ENCODE results near the gene LHCGR.
"Not testable (repeated sequence)": the region's sequence is repeated elsewhere in the genome, so short reads cannot be mapped to it uniquely, and the experiment has no call there.

LHCGR gene

DNA sequence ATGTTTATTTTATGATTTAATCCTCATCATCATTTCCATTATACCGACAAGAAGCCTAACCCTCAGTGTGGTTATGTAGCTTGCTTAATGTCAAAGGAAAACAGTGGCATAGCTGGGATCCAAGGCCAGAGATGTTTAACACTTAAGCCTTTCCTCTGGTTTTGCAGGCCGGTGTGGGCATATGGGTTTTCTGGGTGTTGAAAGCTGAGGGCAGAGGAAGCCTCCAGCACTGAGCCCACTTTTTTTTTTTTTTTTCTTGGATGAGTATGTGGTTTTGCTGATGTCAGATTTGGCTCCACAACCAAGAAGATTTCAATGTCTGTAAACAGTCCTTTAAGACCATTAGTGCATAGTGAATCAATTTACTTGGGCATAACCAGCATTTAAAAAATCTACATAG is 41.3 kb downstream of the LHCGR start:
- peaks cover 11% of the 10 kb centered on the region for H3K4me1 ChIP-seq (ENCODE audit: insufficient read depth, low read length)
- no peaks in the 10 kb centered on the region for H3K9me3 ChIP-seq (ENCODE audit: low read length)
- H3K36me3 ChIP-seq (ENCODE audit: insufficient read depth, low read length) = no peaks in the 10 kb centered on the region
- H3K4me3 ChIP-seq (ENCODE audit: low read length) = no peak overlapping the region
- no peaks in the 10 kb centered on the region for H3K27me3 ChIP-seq (ENCODE audit: insufficient read depth, low read length)
- no peak overlapping the region for H2AFZ ChIP-seq (ENCODE audit: low read depth, low read length)

DNA sequence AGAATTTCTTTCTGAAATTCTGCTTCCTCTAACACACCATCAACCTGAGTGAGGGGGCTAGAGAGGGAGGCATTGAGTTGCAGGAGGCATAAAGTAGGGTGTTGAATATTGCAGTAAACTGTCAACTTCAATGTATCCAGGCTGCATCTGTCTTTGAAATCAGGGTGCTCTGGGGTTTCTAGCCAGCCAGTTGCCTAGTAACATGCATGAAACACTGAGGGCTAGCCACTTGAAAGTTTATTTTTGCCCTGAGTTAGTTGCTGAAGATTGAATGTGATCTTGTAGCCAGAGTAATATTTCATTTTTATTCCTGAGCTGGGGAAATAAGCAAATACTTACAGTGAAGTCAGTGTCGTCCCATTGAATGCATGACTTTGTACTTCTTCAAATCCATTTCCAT is 41.9 kb downstream of the LHCGR start:
- H3K36me3 ChIP-seq (ENCODE audit: insufficient read depth, low read length) = no peaks in the 10 kb centered on the region
- no peak overlapping the region for H2AFZ ChIP-seq (ENCODE audit: low read depth, low read length)
- H3K4me1 ChIP-seq (ENCODE audit: insufficient read depth, low read length) = peaks cover 13% of the 10 kb centered on the region
- H3K4me3 ChIP-seq (ENCODE audit: low read length) = no peak overlapping the region
- no peaks in the 10 kb centered on the region for H3K9me3 ChIP-seq (ENCODE audit: low read length)
- no peaks in the 10 kb centered on the region for H3K27me3 ChIP-seq (ENCODE audit: insufficient read depth, low read length)

DNA sequence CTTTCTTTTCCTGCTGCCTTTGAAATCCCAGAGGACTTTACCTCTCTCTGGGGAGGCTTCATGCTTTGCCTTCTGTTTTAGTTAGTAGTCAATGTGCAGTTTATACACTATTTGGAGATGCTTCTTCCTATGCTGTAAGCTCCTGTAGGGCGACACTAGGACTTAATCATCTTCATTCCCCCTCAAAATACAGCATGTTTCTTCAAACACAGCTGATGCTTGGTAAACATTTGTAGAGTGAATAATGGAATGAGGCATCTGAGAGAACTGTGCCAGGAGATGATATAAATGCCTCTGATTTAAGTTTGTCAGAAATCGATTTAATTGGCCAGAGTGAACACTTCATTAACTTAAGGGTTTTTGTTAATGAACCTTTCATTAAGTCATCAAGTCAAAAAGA is 43.4 kb downstream of the LHCGR start:
- Histone ChIP-seq H3K4me3 (ENCODE audit: low read length) (no peak overlapping the region), H3K36me3 (ENCODE audit: insufficient read depth, low read length) (no peaks in the 10 kb centered on the region), H3K4me1 (ENCODE audit: insufficient read depth, low read length) (peaks cover 5% of the 10 kb centered on the region), H3K9me3 (ENCODE audit: low read length) (peaks cover 3% of the 10 kb centered on the region), H3K27me3 (ENCODE audit: insufficient read depth, low read length) (no peaks in the 10 kb centered on the region), H2AFZ (ENCODE audit: low read depth, low read length) (no peak overlapping the region)

DNA sequence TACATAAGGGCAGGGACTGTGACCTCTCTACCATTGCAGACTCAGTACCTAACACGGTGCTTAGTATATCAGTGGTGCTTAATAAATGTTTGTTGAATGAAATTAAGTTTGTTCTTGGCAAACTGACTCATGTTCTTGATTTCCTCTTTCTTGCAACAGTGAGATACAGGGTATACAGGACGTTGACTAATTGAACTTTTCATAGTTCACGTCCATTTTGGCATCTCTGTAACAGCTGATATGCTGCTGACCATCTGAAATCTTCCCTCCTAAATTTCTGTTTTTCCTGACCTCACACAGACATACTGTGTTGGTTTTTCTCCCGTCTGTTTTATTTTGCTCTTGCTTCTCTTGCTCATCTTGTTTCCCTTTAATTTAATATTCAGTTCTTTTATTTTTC is 44.2 kb downstream of the LHCGR start:
- Histone ChIP-seq H2AFZ (ENCODE audit: low read depth, low read length) (no peak overlapping the region), H3K4me1 (ENCODE audit: insufficient read depth, low read length) (peaks cover 5% of the 10 kb centered on the region), H3K9me3 (ENCODE audit: low read length) (peaks cover 3% of the 10 kb centered on the region), H3K36me3 (ENCODE audit: insufficient read depth, low read length) (no peaks in the 10 kb centered on the region), H3K4me3 (ENCODE audit: low read length) (no peak overlapping the region), H3K27me3 (ENCODE audit: insufficient read depth, low read length) (no peaks in the 10 kb centered on the region)

DNA sequence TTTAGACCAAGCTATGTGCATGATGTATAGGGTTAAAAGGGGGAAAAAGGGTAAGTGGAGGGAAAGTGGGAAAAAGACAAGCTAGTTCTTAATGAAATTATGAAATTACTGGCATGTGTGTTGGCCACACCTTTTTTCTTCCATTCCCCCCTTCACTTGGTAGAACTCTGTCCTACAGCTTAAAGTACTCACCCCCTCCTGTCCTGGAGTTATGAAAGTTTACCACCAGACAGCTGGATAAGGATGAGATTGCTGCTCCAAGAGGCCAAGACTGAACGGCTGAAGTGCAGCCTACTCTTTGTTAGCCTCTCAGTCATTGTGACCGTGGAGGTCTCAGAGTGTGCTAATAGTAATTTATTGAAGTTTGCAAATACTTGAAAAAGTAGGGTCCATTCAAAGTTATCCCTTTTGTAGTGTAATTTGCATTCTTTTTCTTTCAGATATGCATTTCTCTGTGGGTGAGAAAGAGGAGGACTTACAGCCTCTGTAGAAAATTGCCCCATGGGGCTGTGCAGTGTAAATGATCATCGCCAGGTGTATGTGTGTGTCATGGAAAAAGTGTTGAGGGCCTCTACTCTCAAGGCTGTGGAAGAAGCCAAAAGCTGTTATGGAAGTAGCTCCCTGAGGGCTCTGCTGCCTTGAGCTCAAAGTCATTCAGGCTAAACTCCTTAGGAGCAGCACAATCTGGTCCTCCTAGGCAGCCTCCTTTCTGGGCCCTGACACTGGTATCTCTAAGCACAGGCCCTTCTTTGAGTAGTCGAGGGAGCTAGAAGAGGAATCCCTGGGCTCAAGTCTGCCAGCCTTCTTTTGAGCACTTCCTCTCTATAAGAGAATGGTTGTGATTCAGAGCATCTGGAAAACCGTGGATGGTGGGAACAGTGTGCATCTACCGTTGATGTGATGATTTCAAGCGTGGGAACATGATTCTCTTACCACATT is 46.2 kb downstream of the LHCGR start:
- Histone ChIP-seq H2AFZ (ENCODE audit: low read depth, low read length) (no peak overlapping the region), H3K4me3 (ENCODE audit: low read length) (no peak overlapping the region), H3K27me3 (ENCODE audit: insufficient read depth, low read length) (no peaks in the 10 kb centered on the region), H3K4me1 (ENCODE audit: insufficient read depth, low read length) (peaks cover 4% of the 10 kb centered on the region), H3K9me3 (ENCODE audit: low read length) (peaks cover 3% of the 10 kb centered on the region), H3K36me3 (ENCODE audit: insufficient read depth, low read length) (no peaks in the 10 kb centered on the region)

DNA sequence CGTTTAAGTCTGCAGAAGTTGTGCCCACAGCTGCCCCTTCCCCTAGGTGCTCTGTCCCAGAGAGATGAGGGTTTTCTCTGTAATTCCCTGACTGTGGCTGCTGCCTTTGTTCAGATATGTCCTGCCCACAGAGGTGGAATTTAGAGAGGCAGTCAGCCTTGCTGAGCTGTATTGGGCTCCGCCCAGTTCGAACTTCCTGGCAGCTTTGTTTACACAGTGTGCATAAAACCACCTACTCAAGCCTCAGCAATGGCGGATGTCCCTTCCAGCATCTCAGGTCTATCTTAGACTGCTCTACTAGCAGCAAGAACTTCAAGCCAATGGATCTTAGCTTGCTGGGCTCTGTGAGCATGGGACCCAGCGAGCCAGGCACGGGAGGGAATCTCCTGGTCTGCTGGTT is 48.1 kb downstream of the LHCGR start:
- no peak overlapping the region for H3K4me3 ChIP-seq (ENCODE audit: low read length)
- H2AFZ ChIP-seq (ENCODE audit: low read depth, low read length) = no peak overlapping the region
- H3K27me3 ChIP-seq (ENCODE audit: insufficient read depth, low read length) = no peaks in the 10 kb centered on the region
- peaks cover 3% of the 10 kb centered on the region for H3K9me3 ChIP-seq (ENCODE audit: low read length)
- H3K4me1 ChIP-seq (ENCODE audit: insufficient read depth, low read length) = peaks cover 4% of the 10 kb centered on the region
- no peaks in the 10 kb centered on the region for H3K36me3 ChIP-seq (ENCODE audit: insufficient read depth, low read length)

DNA sequence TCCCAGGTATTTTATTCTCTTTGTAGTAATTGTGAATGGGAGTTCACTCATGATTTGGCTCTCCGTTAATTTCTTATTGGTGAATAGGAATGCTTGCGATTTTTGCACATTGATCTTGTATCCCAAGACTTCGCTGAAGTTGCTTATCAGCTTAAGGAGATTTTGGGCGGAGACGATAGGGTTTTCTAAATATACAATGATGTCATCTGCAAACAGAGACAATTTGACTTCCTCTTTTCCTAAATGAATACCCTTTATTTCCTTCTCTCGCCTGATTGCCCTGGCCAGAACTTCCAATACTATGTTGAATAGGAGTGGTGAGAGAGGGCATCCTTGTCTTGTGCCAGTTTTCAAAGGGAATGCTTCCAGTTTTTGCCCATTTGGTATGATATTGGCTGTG is 51.9 kb downstream of the LHCGR start:
- not testable (repeated sequence) for H3K4me3 ChIP-seq (ENCODE audit: low read length); H3K36me3 ChIP-seq (ENCODE audit: insufficient read depth, low read length); H3K9me3 ChIP-seq (ENCODE audit: low read length); H3K27me3 ChIP-seq (ENCODE audit: insufficient read depth, low read length); H2AFZ ChIP-seq (ENCODE audit: low read depth, low read length)
- peaks cover 11% of the 10 kb centered on the region for H3K4me1 ChIP-seq (ENCODE audit: insufficient read depth, low read length)

DNA sequence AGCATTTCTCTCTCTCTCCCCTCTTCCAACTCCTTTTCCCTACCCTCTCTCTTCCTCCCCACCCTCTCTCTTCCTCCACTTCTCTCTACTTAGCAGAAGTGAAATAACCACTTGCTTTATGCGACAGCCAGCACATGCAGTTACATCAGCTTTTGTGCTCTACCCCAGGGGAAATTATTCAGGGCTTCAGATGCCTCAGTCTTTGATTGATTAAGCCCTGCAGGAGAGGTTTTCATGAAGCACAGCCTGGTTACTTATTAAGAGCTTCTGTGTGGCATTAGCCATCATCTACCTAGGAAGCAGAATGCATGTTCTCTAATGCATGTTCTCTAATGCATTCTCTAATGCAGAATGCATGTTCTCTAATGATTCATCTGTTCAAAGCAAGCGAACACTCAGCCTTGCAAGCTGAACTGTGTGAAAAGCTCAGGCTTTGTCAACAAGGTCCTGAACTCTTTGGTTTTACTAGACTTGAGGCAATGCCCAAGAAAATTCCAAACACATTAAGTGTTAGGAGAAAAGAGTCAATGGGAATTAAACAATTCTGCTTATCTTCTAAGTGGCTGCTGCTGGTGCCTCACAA is 56.1 kb downstream of the LHCGR start:
- H3K27me3 ChIP-seq (ENCODE audit: insufficient read depth, low read length) = no peaks in the 10 kb centered on the region
- H3K4me3 ChIP-seq (ENCODE audit: low read length) = no peak overlapping the region
- H2AFZ ChIP-seq (ENCODE audit: low read depth, low read length) = no peak overlapping the region
- H3K4me1 ChIP-seq (ENCODE audit: insufficient read depth, low read length) = peaks cover 28% of the 10 kb centered on the region
- H3K9me3 ChIP-seq (ENCODE audit: low read length) = no peaks in the 10 kb centered on the region
- no peaks in the 10 kb centered on the region for H3K36me3 ChIP-seq (ENCODE audit: insufficient read depth, low read length)

DNA sequence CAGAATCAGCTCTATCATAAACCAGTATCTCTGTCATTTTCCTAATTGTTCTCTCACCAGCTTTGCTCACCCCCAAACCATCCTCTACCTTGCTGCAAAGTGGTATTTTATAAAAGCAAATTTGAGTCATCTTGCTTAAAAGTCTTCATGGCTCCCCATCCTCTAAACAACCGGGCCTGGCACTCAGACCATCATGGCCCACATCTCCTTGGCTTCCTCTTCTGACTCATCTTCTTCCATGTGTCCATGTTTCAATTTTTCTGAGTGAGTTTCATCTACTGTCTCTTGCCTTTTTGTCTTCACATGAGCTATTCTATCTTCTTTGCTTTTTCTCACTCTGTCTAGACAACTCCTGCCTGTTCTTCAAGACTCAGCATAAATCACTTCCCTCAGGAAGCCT is 58.6 kb downstream of the LHCGR start:
- Histone ChIP-seq H3K4me3 (ENCODE audit: low read length) (no peak overlapping the region), H3K27me3 (ENCODE audit: insufficient read depth, low read length) (no peaks in the 10 kb centered on the region), H3K36me3 (ENCODE audit: insufficient read depth, low read length) (no peaks in the 10 kb centered on the region), H3K4me1 (ENCODE audit: insufficient read depth, low read length) (peaks cover 43% of the 10 kb centered on the region), H3K9me3 (ENCODE audit: low read length) (no peaks in the 10 kb centered on the region), H2AFZ (ENCODE audit: low read depth, low read length) (no peak overlapping the region)

DNA sequence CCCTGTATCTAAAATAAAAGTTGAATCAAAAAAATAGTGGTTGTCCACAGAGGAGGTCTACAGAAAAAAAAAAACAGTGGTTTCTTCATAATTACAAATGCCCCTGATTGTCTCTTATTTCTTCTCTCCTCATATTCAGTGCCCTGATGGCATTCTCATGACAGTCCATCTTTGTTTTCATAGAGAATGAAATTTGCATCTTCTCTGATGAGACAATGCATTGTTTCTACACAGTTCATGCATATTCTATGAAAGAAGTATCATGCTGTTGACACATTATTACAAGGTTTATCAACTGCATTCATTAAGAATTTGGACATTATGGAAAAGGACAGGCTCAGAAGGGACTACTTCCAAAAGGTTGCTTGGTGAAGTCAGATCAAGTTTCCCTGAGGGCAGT is 59.5 kb downstream of the LHCGR start:
- Histone ChIP-seq H3K27me3 (ENCODE audit: insufficient read depth, low read length) (no peaks in the 10 kb centered on the region), H3K36me3 (ENCODE audit: insufficient read depth, low read length) (no peaks in the 10 kb centered on the region), H3K4me1 (ENCODE audit: insufficient read depth, low read length) (peaks cover 43% of the 10 kb centered on the region), H3K9me3 (ENCODE audit: low read length) (no peaks in the 10 kb centered on the region), H3K4me3 (ENCODE audit: low read length) (no peak overlapping the region), H2AFZ (ENCODE audit: low read depth, low read length) (no peak overlapping the region)

DNA sequence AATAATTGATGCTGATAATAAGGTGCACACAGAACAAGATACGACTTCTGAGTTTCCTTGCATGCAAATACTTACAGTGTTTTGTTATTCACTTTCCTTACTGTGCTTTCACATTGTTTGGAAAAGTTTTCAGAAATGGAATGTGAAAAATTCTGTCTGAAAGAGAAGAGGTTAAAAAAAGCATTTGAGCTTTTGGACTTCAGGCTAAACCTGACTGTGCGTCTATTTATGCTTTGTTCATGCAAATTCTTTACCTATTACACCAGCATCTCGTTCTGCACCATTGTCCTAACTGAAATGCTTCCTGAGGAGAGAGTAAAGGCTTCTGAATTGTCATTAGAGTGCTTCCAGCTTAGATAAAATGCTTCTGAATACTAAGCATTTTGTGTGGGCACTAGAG is 61.4 kb downstream of the LHCGR start:
- H3K4me3 ChIP-seq (ENCODE audit: low read length) = no peak overlapping the region

DNA sequence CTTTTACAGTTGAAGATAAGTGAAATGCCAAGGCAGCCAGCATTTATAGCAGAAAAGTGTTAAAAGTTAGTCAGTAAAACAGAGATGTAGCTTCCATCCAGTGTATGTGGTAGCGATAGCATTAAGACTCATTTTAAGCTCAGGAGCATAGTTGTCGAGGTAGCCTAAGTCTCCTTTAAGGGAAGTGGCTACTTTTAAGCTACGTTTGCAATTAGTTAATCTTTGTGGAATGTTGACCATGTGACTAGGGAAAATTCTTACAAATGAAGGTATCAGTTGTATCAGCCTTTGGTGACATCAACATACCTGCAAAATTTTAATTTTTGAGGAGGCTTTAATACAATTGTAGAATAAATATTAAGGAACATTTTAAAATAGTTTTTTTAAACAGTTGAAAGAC is 61.9 kb downstream of the LHCGR start:
- Histone ChIP-seq H2AFZ (ENCODE audit: low read depth, low read length) (no peak overlapping the region), H3K4me1 (ENCODE audit: insufficient read depth, low read length) (peaks cover 32% of the 10 kb centered on the region), H3K4me3 (ENCODE audit: low read length) (no peak overlapping the region), H3K36me3 (ENCODE audit: insufficient read depth, low read length) (no peaks in the 10 kb centered on the region), H3K9me3 (ENCODE audit: low read length) (no peaks in the 10 kb centered on the region), H3K27me3 (ENCODE audit: insufficient read depth, low read length) (no peaks in the 10 kb centered on the region)

More for the DNA sequence above, 61.4 kb downstream of the LHCGR start:
- Histone ChIP-seq H3K9me3 (ENCODE audit: low read length) (no peaks in the 10 kb centered on the region), H3K27me3 (ENCODE audit: insufficient read depth, low read length) (no peaks in the 10 kb centered on the region), H3K36me3 (ENCODE audit: insufficient read depth, low read length) (no peaks in the 10 kb centered on the region), H2AFZ (ENCODE audit: low read depth, low read length) (no peak overlapping the region), H3K4me1 (ENCODE audit: insufficient read depth, low read length) (peaks cover 35% of the 10 kb centered on the region)

DNA sequence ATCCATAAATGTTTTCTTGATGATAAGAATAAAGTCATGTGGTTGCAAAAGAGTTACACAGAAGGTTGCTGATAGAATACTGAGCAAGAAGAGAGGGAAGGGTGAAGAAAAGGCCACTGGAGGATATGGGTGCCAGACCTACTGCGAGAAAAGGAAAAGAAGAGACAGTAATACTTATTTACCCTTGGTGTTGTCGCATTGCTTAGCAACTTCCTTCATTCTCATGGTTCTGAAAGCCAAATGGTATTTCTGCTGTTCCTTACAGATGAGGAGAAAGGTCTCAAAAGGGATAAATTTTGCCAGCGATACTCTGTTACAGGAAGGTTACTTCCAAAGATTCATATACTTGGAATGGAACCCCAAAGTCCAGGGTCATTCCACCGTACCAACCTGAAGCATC is 62.5 kb downstream of the LHCGR start:
- H3K9me3 ChIP-seq (ENCODE audit: low read length) = no peaks in the 10 kb centered on the region
- no peak overlapping the region for H3K4me3 ChIP-seq (ENCODE audit: low read length)
- H3K36me3 ChIP-seq (ENCODE audit: insufficient read depth, low read length) = no peaks in the 10 kb centered on the region
- peaks cover 29% of the 10 kb centered on the region for H3K4me1 ChIP-seq (ENCODE audit: insufficient read depth, low read length)
- no peaks in the 10 kb centered on the region for H3K27me3 ChIP-seq (ENCODE audit: insufficient read depth, low read length)
- no peak overlapping the region for H2AFZ ChIP-seq (ENCODE audit: low read depth, low read length)
